Panc1 (cell line): ENCODE data around the gene SEC63.

Experiments used
- POLR2AphosphoS5 ChIP-seq: IDR thresholded peaks from 2 replicates; pipeline ENCODE4 v1.6.1; 2012; ENCODE audit warnings: mild to moderate bottlenecking, low read depth, low read length, moderate library complexity
- SIN3A ChIP-seq: IDR thresholded peaks from 2 replicates; pipeline ENCODE4 v1.6.1; 2012; ENCODE audit warnings: low read depth, mild to moderate bottlenecking, low read length, moderate library complexity, borderline replicate concordance; ENCODE audit not compliant: insufficient read depth
- TCF7L2 ChIP-seq: IDR thresholded peaks from 2 replicates; pipeline ENCODE4 v1.6.1; 2011; ENCODE audit warnings: mild to moderate bottlenecking, low read depth, low read length, inconsistent platforms

DNA sequence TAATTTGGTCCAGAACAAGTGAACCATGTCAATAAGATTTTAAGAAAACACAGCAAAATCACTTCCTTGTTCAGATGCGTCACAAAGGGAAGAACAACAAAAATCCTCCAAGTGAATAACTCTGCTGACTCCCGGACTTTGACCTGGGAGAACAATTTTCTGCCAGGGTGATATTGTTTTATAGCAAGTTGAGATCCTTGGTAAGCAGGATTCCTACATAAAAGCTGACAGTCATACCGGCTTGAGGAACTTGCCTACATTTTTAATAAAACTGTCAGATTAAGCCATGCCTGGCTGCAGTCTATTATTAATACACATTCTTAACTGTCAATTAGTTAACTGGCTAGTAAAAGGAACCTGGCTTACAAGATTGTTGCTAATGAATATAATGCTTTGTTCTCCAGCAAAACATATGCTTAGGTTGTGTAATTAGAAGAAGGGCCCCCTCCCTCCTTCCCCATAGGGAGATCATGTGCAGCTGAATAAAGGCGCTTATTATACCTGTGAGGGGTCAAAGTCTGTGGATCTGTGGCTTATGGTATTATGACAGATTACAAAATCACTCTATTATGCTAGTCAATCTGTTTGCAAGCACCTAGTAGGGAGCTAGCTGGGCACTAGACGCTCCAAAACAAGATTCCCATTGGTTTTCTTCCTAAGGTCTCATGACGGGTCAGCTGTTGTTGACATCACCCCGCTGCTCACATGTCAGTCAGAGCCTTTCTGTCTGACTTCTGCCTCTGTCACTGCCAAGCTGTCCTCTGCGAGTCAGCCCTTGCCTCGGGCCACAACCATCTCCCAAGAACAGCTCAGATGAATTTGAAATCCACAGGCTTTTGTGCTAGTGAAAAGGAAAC, 44.6 kb upstream of the SEC63 start:
- no peak for TF ChIP-seq SIN3A
- TF ChIP-seq POLR2AphosphoS5, result no peak
- no peak for TF ChIP-seq TCF7L2
